WTC11 (cell line): Measurements from ENCODE around the gene APOBEC3H. TPM values are rescaled to one million over a fixed set of nuclear protein-coding genes. Genes with fewer than 3 reads are reported as not detected.

Experiments used
- ATAC-seq: fragments of 200-7000 bp; cut with Tn5 transposase; 2 replicates; pipeline ENCODE4 v1.10.0; 2021; ENCODE audit warnings: mild to moderate bottlenecking, moderate library complexity
- CTCF ChIA-PET: fragments of 300-600 bp; sonication (Branson Sonifier 250); formaldehyde crosslinking; loops from one replicate; lab custom pipeline; 2021; ENCODE audit warnings: antibody characterized with exemption; lab: Charles Lee
- POLR2A ChIA-PET: fragments of 350-600 bp; sonication (Branson Sonifier 250); formaldehyde crosslinking; loops from one replicate; lab custom pipeline; 2021; ENCODE audit warnings: antibody characterized with exemption; lab: Charles Lee
- DNase-seq: peaks from one replicate; pipeline ENCODE4 v3.0.0; 2021; ENCODE audit warnings: low spot score
- H3K27ac Mint-ChIP-seq: 2 replicates; pipeline ENCODE4 v1.8.0; 2021; ENCODE audit warnings: mixed read lengths
- H3K27me3 Mint-ChIP-seq: 2 replicates; pipeline ENCODE4 v1.8.0; 2021; ENCODE audit warnings: low read depth, mild to moderate bottlenecking, moderate library complexity, mixed read lengths
- H3K36me3 Mint-ChIP-seq: 2 replicates; pipeline ENCODE4 v1.8.0; 2021; ENCODE audit warnings: mixed read lengths
- H3K4me1 Mint-ChIP-seq: 2 replicates; pipeline ENCODE4 v1.8.0; 2022; ENCODE audit warnings: mixed read lengths
- H3K4me3 Mint-ChIP-seq: 2 replicates; pipeline ENCODE4 v1.8.0; 2021; ENCODE audit warnings: mild to moderate bottlenecking, moderate library complexity, mixed read lengths
- H3K9me3 Mint-ChIP-seq: 2 replicates; pipeline ENCODE4 v1.8.0; 2021; ENCODE audit warnings: mixed read lengths
- ARID4B ChIP-seq: sonication (generic); formaldehyde crosslinking; IDR thresholded peaks from 2 replicates; pipeline ENCODE4 v1.8.0; 2023; ENCODE audit warnings: missing genetic modification reagents, mild to moderate bottlenecking, borderline replicate concordance
- CBFB ChIP-seq: sonication (generic); formaldehyde crosslinking; IDR thresholded peaks from 2 replicates; pipeline ENCODE4 v1.8.1; 2022; ENCODE audit warnings: mild to moderate bottlenecking, low read depth, missing genetic modification reagents
- CREB1 ChIP-seq: sonication (generic); formaldehyde crosslinking; IDR thresholded peaks from 2 replicates; pipeline ENCODE4 v1.8.0; 2023; ENCODE audit warnings: mild to moderate bottlenecking, missing genetic modification reagents
- E2F5 ChIP-seq: sonication (generic); formaldehyde crosslinking; IDR thresholded peaks from 2 replicates; pipeline ENCODE4 v1.8.1; 2022; ENCODE audit warnings: mild to moderate bottlenecking, moderate library complexity, missing genetic modification reagents
- ESRRA ChIP-seq: sonication (generic); formaldehyde crosslinking; IDR thresholded peaks from 2 replicates; pipeline ENCODE4 v1.8.1; 2022; ENCODE audit warnings: mild to moderate bottlenecking, missing genetic modification reagents, borderline replicate concordance
- FOXK1 ChIP-seq: sonication (generic); formaldehyde crosslinking; IDR thresholded peaks from 2 replicates; pipeline ENCODE4 v1.8.0; 2022; ENCODE audit warnings: mild to moderate bottlenecking, moderate library complexity, missing genetic modification reagents
- FOXP1 ChIP-seq: sonication (generic); formaldehyde crosslinking; IDR thresholded peaks from 2 replicates; pipeline ENCODE4 v1.8.0; 2022; ENCODE audit warnings: missing genetic modification reagents, mild to moderate bottlenecking, moderate library complexity, borderline replicate concordance
- JUN ChIP-seq: sonication (generic); formaldehyde crosslinking; IDR thresholded peaks from 2 replicates; pipeline ENCODE4 v1.8.0; 2023; ENCODE audit warnings: mild to moderate bottlenecking, missing genetic modification reagents
- MAX ChIP-seq: sonication (generic); formaldehyde crosslinking; IDR thresholded peaks from 2 replicates; pipeline ENCODE4 v1.8.0; 2022; ENCODE audit warnings: mild to moderate bottlenecking, missing genetic modification reagents
- NFATC4 ChIP-seq: fragments of 250-450 bp; sonication (Bioruptor Pico); IDR thresholded peaks from 2 replicates; pipeline ENCODE4 v1.9.0; 2021; ENCODE audit warnings: mild to moderate bottlenecking
- SP1 ChIP-seq: sonication (generic); formaldehyde crosslinking; conservative IDR thresholded peaks from 2 replicates; pipeline ENCODE4 v1.8.1; 2022; ENCODE audit warnings: missing genetic modification reagents
- TEAD1 ChIP-seq: sonication (generic); formaldehyde crosslinking; IDR thresholded peaks from 2 replicates; pipeline ENCODE4 v1.8.0; 2022; ENCODE audit warnings: mild to moderate bottlenecking, missing genetic modification reagents
- USF2 ChIP-seq: sonication (generic); formaldehyde crosslinking; IDR thresholded peaks from 2 replicates; pipeline ENCODE4 v1.8.1; 2023; ENCODE audit warnings: mild to moderate bottlenecking, missing genetic modification reagents, moderate library complexity
- ZBTB21 ChIP-seq: sonication (generic); formaldehyde crosslinking; IDR thresholded peaks from 2 replicates; pipeline ENCODE4 v1.8.1; 2023; ENCODE audit warnings: mild to moderate bottlenecking, missing genetic modification reagents, borderline replicate concordance
- ZNF416 ChIP-seq: fragments of 250-450 bp; sonication (Bioruptor Pico); IDR thresholded peaks from 2 replicates; pipeline ENCODE4 v1.9.0; 2021; ENCODE audit warnings: mild to moderate bottlenecking, inconsistent platforms
- ZNF423 ChIP-seq: fragments of 250-450 bp; sonication (Bioruptor Pico); IDR thresholded peaks from 2 replicates; pipeline ENCODE4 v2.1.2; 2022; ENCODE audit warnings: mild to moderate bottlenecking, moderate library complexity
- ZNF425 ChIP-seq: fragments of 250-450 bp; sonication (Bioruptor Pico); conservative IDR thresholded peaks from 2 replicates; pipeline ENCODE4 v1.9.0; 2021; ENCODE audit warnings: mild to moderate bottlenecking
- total RNA-seq: library from RNA; stranded (reverse); gene quantifications from 3 replicates; pipeline ENCODE4 v1.2.3, GENCODE V29; 2021
- TF ChIP-seq, protein P1 (sequence below): sonication (generic); formaldehyde crosslinking; IDR thresholded peaks from 2 replicates; pipeline ENCODE4 v1.8.1; 2023; ENCODE audit warnings: mild to moderate bottlenecking, moderate library complexity, missing genetic modification reagents
- TF ChIP-seq, protein P2 (sequence below): fragments of 250-450 bp; sonication (Bioruptor Pico); IDR thresholded peaks from 2 replicates; pipeline ENCODE4 v2.1.2; 2022; ENCODE audit warnings: mild to moderate bottlenecking, moderate library complexity

Gene APOBEC3H
- total RNA-seq, 1 experiment from 2014 or later = 0.42 TPM

DNA sequence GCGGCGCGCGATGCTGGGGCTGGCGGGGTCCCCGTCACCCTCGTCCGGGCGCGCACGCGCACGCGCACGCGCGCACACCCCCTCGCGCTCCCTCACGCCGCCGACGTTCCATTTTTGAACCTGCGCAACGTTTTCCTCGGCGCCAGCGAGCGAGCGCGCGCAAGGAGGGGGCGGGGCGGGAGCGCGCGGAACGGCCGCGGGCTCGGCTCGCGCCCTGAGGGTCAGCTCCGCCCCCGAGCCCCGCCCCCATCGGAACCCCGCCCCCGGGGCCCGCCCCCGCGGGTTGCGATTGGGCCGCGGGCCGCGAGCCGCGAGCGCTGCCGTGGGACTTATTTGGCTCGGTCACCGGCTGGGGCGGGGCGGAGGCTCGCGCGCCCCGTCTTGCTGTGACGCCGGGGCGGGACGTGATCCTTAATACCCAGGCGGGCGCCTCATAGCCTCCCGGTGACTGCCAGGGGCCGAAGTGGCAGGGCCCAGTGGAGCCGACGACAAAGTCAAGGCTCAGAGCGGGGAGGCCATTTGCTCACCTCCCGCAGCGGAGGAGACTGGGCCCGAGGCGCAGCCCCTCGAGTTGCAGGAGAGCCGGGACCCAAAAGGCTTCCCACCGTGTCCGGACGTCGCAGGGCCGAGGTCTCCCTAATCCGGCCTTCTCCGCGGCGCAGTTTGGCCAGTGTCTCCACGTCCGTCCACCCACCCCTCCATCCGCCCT is 55.6 kb downstream of the APOBEC3H start, which contains the start of gene CBX7:
Gene CBX7, minus strand, starts transcription at position 170 of the 709 bp plus-strand sequence. CDS start 236 bp downstream, outside the sequence.
- Mint-ChIP-seq H3K9me3 (no peaks in the 10 kb centered on the region), H3K36me3 (no peaks in the 10 kb centered on the region), H3K4me1 (peaks cover 26% of the 10 kb centered on the region), H3K27me3 (peaks cover 42% of the 10 kb centered on the region), H3K27ac (no peak within 1 kb of the TSS), H3K4me3 (peak within 1 kb of the TSS; percentile 71)
- peak; percentile 41; the same call in 1 of the 2 replicates for TF ChIP-seq E2F5 (CRISPR knock-in tag)
- peak; percentile 16; the same call in 1 of the 2 replicates for TF ChIP-seq FOXK1 (CRISPR knock-in tag)
- TF ChIP-seq USF2 (CRISPR knock-in tag) = peak; percentile 31; the same call in 1 of the 2 replicates
- peak; percentile 14; the same call in 1 of the 2 replicates for TF ChIP-seq ZBTB21 (CRISPR knock-in tag)
- TF ChIP-seq ESRRA (CRISPR knock-in tag) = peak; percentile 19; the same call in 1 of the 2 replicates
- no peak for TF ChIP-seq ZNF416 (CRISPR knock-in tag)
- TF ChIP-seq SP1 (CRISPR knock-in tag) = peak; percentile 48
- 0 out of 2 replicates have a peak, but pooled peaks have one; percentile 4 for TF ChIP-seq ZNF423
- 0 out of 2 replicates have a peak, but pooled peaks have one; percentile 22 for TF ChIP-seq ARID4B (CRISPR knock-in tag)
- TF ChIP-seq TEAD1 (CRISPR knock-in tag) = 0 out of 2 replicates have a peak, but pooled peaks have one; percentile 14
- no peak for TF ChIP-seq JUN (CRISPR knock-in tag)
- peak; percentile 29; the same call in 1 of the 2 replicates for TF ChIP-seq CBFB (CRISPR knock-in tag)
- no peak for TF ChIP-seq NFATC4 (CRISPR knock-in tag)
- peak; percentile 50; the same call in 1 of the 2 replicates for TF ChIP-seq MAX (CRISPR knock-in tag)
- DNase-seq = peak; percentile 87
- CTCF ChIA-PET = interaction anchor here (0.7 to 3.0 kb wide), 13 partner anchors 13 to 384 kb away, joined by 3 to 17 read pairs (median 6); no protein-coding TSS in a partner anchor
- ATAC-seq = peak; percentile 68
- POLR2A ChIA-PET = interaction anchor here (0.6 to 1.3 kb wide), 4 partner anchors 159 to 384 kb away, joined by 3 read pairs; partner anchors contain the start of gene CBX6

DNA sequence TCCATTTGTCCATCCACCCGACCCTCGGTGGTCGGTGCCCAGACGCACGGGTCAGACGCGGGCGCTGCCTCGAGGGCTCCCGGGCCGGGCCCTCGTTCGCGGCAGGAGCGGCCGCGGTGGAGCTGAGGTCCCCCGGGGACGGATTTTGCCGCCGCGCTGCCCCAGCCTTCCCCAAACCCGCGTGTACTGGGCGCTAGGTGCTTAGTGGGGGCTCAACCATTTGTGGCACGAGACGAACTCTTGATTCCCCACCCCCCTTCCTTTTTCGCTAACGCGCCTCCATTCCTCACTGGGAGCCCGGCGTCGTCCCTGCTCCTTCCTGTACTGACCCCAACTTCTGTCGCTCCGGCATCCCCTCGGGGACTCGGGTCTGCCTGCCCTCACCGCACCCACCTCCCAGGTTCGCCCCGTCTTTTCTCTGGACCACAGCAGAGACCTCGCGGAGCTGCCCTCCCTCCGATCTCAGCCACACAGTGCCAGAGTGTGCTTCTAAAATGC is 56.2 kb downstream of the APOBEC3H start:
- Mint-ChIP-seq H3K36me3 (no peaks in the 10 kb centered on the region), H3K27ac (no peak overlapping the region), H3K4me3 (peak overlapping the region; percentile 71), H3K27me3 (peaks cover 42% of the 10 kb centered on the region), H3K9me3 (no peaks in the 10 kb centered on the region), H3K4me1 (peaks cover 26% of the 10 kb centered on the region)
- no peak for DNase-seq
- ATAC-seq = peak; percentile 2
- ChIA-PET CTCF (interaction anchor here (1.0 to 3.0 kb wide), 6 partner anchors 16 to 283 kb away, joined by 4 to 16 read pairs (median 7); no protein-coding TSS in a partner anchor), POLR2A (interaction anchor here (0.9 to 1.2 kb wide), 2 partner anchors 166 to 281 kb away, joined by 3 to 4 read pairs; partner anchors contain the start of genes CBX6 and RPL3)
- TF ChIP-seq CREB1 (CRISPR knock-in tag) (no peak), ZNF425 (no peak), FOXP1 (CRISPR knock-in tag) (peak; percentile 72; the same call in 1 of the 2 replicates), TEAD1 (CRISPR knock-in tag) (0 out of 2 replicates have a peak, but pooled peaks have one; percentile 12)
- TF ChIP-seq, protein P1, sequence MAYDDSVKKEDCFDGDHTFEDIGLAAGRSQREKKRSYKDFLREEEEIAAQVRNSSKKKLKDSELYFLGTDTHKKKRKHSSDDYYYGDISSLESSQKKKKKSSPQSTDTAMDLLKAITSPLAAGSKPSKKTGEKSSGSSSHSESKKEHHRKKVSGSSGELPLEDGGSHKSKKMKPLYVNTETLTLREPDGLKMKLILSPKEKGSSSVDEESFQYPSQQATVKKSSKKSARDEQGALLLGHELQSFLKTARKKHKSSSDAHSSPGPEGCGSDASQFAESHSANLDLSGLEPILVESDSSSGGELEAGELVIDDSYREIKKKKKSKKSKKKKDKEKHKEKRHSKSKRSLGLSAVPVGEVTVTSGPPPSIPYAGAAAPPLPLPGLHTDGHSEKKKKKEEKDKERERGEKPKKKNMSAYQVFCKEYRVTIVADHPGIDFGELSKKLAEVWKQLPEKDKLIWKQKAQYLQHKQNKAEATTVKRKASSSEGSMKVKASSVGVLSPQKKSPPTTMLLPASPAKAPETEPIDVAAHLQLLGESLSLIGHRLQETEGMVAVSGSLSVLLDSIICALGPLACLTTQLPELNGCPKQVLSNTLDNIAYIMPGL (CRISPR knock-in tag) = no peak
- TF ChIP-seq, protein P2, sequence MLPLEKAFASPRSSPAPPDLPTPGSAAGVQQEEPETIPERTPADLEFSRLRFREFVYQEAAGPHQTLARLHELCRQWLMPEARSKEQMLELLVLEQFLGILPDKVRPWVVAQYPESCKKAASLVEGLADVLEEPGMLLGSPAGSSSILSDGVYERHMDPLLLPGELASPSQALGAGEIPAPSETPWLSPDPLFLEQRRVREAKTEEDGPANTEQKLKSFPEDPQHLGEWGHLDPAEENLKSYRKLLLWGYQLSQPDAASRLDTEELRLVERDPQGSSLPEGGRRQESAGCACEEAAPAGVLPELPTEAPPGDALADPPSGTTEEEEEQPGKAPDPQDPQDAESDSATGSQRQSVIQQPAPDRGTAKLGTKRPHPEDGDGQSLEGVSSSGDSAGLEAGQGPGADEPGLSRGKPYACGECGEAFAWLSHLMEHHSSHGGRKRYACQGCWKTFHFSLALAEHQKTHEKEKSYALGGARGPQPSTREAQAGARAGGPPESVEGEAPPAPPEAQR (CRISPR knock-in tag) = no peak
